ENCODE measurements around the gene APOBEC3C. TPM values are rescaled to one million over a fixed set of nuclear protein-coding genes. Genes with fewer than 3 reads are reported as not detected.

The APOBEC3C gene
- total RNA-seq, 3 donors from 2014 or later (not counting 1 experiment from before 2014, with no cell fraction given) = 144 to 168 (median 155) TPM

GRCh38 chr22:39068033-39068785 lies 54.2 kb downstream of the APOBEC3C start:
- no peak for TF ChIP-seq CTCF (IDR thresholded peaks at IDR 0.05)
- Mint-ChIP-seq H3K36me3 (no peaks in the 10 kb centered on the region), H3K27ac (no peak overlapping the region), H3K4me1 (peaks cover 5 to 9% of the 10 kb centered on the region in 2 donors), H3K4me3 (no peak overlapping the region), H3K9me3 (no peaks in the 10 kb centered on the region), H3K27me3 (ENCODE audit: low read depth in 2 of 2) (no peaks in the 10 kb centered on the region)
- H3K27me3 ChIP-seq (ENCODE audit: control insufficient read depth, insufficient read depth, low read length) = no peaks in the 10 kb centered on the region
- H3K4me1 ChIP-seq (ENCODE audit: control insufficient read depth, insufficient read depth, low read length) = peaks cover 51% of the 10 kb centered on the region
- no peaks in the 10 kb centered on the region for H3K9me3 ChIP-seq (ENCODE audit: control insufficient read depth, insufficient read depth, low read length)
- ATAC-seq = no peak
- 79% methylated on average over 11 of the region's 13 CpGs for WGBS (ENCODE audit: insufficient coverage)
- no peak for DNase-seq
- H3K36me3 ChIP-seq (ENCODE audit: control insufficient read depth, insufficient read depth, low read length) = no peaks in the 10 kb centered on the region
- peak overlapping the region; percentile 92 for H3K27ac ChIP-seq (ENCODE audit: low read length)
- peak overlapping the region; percentile 28 for H3K4me3 ChIP-seq (ENCODE audit: low read length)
- intact Hi-C loops (cut with micrococcal nuclease) = no loop called here

Other genes starting within 250 kb of the APOBEC3C start
- gene DNAL4, start 220.1 kb upstream of the APOBEC3C start, total RNA-seq = 1 to 10 TPM; 5.4 to 9.8 (median 6.2) TPM
- 1 to 10 TPM; 4.8 to 8.2 (median 6.1) TPM for gene NPTXR, start 170.2 kb upstream of the APOBEC3C start, total RNA-seq
- 10 to 100 TPM; 68.0 to 81.5 (median 75.7) TPM for gene CBX6, start 142.0 kb upstream of the APOBEC3C start, total RNA-seq
- 10 to 100 TPM in 1 of 3 donors, 1 to 10 TPM in 1, under 1 TPM in 1; 0.66 to 48.1 (median 4.3) TPM for gene APOBEC3A, start 56.6 kb upstream of the APOBEC3C start, total RNA-seq
- 1 to 10 TPM; 1.7 to 2.3 (median 2.2) TPM for gene APOBEC3B, start 31.9 kb upstream of the APOBEC3C start, total RNA-seq
- gene APOBEC3D, start 6.9 kb downstream of the APOBEC3C start, total RNA-seq = 10 to 100 TPM; 33.0 to 46.8 (median 37.9) TPM
- gene APOBEC3F, start 26.6 kb downstream of the APOBEC3C start, total RNA-seq = 10 to 100 TPM; 30.1 to 54.4 (median 41.0) TPM
- gene APOBEC3G, start 63.0 kb downstream of the APOBEC3C start, total RNA-seq = 100 to 1,000 TPM; 168 to 308 (median 237) TPM
- gene APOBEC3H, start 83.0 kb downstream of the APOBEC3C start, total RNA-seq = 10 to 100 TPM; 14.1 to 17.0 (median 14.6) TPM
- gene CBX7, start 138.4 kb downstream of the APOBEC3C start, total RNA-seq = 10 to 100 TPM; 49.6 to 52.9 (median 50.0) TPM
- 1 to 10 TPM in 1 of 3 donors, under 1 TPM in 2; 0.28 to 1.2 (median 0.31) TPM for gene PDGFB, start 230.7 kb downstream of the APOBEC3C start, total RNA-seq

Data from natural killer cell (primary cell).